NOMO-1 treated with dmso at 0.1 percent for 144 hours (cell line): Measurements from ENCODE around the gene SLC9A9.

Experiments
- DNase-seq: peaks from one replicate; lab custom pipeline; 2025; ENCODE audit not compliant: unreplicated experiment; lab: John Stamatoyannopoulos, UW

The SLC9A9 gene

GRCh38 chr3:143236226-143236964 lies 611.9 kb downstream of the SLC9A9 start:
- DNase-seq, result peak; percentile 25

GRCh38 chr3:143235614-143236204 lies 612.6 kb downstream of the SLC9A9 start:
- no peak for DNase-seq

GRCh38 chr3:143234526-143234925 lies 613.7 kb downstream of the SLC9A9 start:
- no peak for DNase-seq

- no peak for DNase-seq
Measured at GRCh38 chr3:143232981-143233380, 615.3 kb downstream of the SLC9A9 start.

- no peak for DNase-seq
Measured at GRCh38 chr3:143228405-143228804, 619.9 kb downstream of the SLC9A9 start.

GRCh38 chr3:143226678-143227291 lies 621.5 kb downstream of the SLC9A9 start:
- no peak for DNase-seq

GRCh38 chr3:143224716-143225115 lies 623.6 kb downstream of the SLC9A9 start:
- DNase-seq, result no peak

GRCh38 chr3:143222981-143223380 lies 625.3 kb downstream of the SLC9A9 start:
- no peak for DNase-seq

- no peak for DNase-seq
Measured at GRCh38 chr3:143222505-143222904, 625.8 kb downstream of the SLC9A9 start.

- no peak for DNase-seq
Measured at GRCh38 chr3:143221446-143221845, 626.8 kb downstream of the SLC9A9 start.

GRCh38 chr3:143220741-143221140 lies 627.5 kb downstream of the SLC9A9 start:
- DNase-seq, result no peak

GRCh38 chr3:143218166-143218835 lies 630.0 kb downstream of the SLC9A9 start:
- DNase-seq, result no peak

GRCh38 chr3:143217283-143217682 lies 631.0 kb downstream of the SLC9A9 start:
- DNase-seq, result no peak

GRCh38 chr3:143216709-143217182 lies 631.5 kb downstream of the SLC9A9 start:
- peak; percentile 33 for DNase-seq
